NCI-H2196 treated with DMSO at 0.1 percent for 48 hours (cell line): ENCODE measurements around the gene RRAGA.
"Not testable (repeated sequence)": the region's sequence is repeated elsewhere in the genome, so short reads cannot be mapped to it uniquely, and the experiment has no call there.

Experiments
- DNase-seq: peaks from one replicate; lab custom pipeline; 2025; ENCODE audit not compliant: unreplicated experiment; lab: John Stamatoyannopoulos, UW

Gene RRAGA

GRCh38 chr9:19048966-19049916, at the start of gene RRAGA:
TSS of gene RRAGA (plus strand) at chr9:19049427. CDS start at chr9:19049660, 233 bp downstream.
- peak; percentile 93 for DNase-seq

GRCh38 chr9:19000133-19000532, 49.1 kb upstream of the RRAGA start:
- DNase-seq = no peak

- no peak for DNase-seq
These were observed 39.7 kb upstream of the RRAGA start for GRCh38 chr9:19009391-19009965.

- no peak for DNase-seq
These were observed 31.0 kb upstream of the RRAGA start for GRCh38 chr9:19018201-19018600.

GRCh38 chr9:19020886-19021455, 28.3 kb upstream of the RRAGA start:
- no peak for DNase-seq

GRCh38 chr9:19021649-19022048, 27.6 kb upstream of the RRAGA start:
- not testable (repeated sequence) for DNase-seq

- DNase-seq = no peak
These were observed 27.0 kb upstream of the RRAGA start for GRCh38 chr9:19022206-19022605.

- no peak for DNase-seq
These were observed 26.1 kb upstream of the RRAGA start for GRCh38 chr9:19023078-19023477.

- DNase-seq = no peak
These were observed 22.9 kb upstream of the RRAGA start for GRCh38 chr9:19026375-19026774.

GRCh38 chr9:19027825-19028224, 21.4 kb upstream of the RRAGA start:
- no peak for DNase-seq

GRCh38 chr9:19028835-19029451, 20.3 kb upstream of the RRAGA start:
- DNase-seq = peak; percentile 56

GRCh38 chr9:19030899-19031298, 18.3 kb upstream of the RRAGA start:
- DNase-seq = no peak

GRCh38 chr9:19032406-19032805, 16.8 kb upstream of the RRAGA start:
- no peak for DNase-seq

- DNase-seq = no peak
These were observed 16.2 kb upstream of the RRAGA start, which contains the start of gene SAXO1 for GRCh38 chr9:19033015-19033414. TSS of gene SAXO1 (minus strand) at chr9:19033209. CDS start at chr9:19032908, 301 bp downstream.

GRCh38 chr9:19036611-19037010, 12.6 kb upstream of the RRAGA start:
- DNase-seq = no peak

- DNase-seq = no peak
These were observed 850 bp downstream of the RRAGA start for GRCh38 chr9:19049917-19050636.

- no peak for DNase-seq
These were observed 1.7 kb downstream of the RRAGA start for GRCh38 chr9:19050637-19051591.

GRCh38 chr9:19057033-19057432, 7.8 kb downstream of the RRAGA start:
- no peak for DNase-seq

GRCh38 chr9:19074229-19074628, 25.0 kb downstream of the RRAGA start:
- no peak for DNase-seq

GRCh38 chr9:19074836-19075235, 25.6 kb downstream of the RRAGA start:
- DNase-seq = no peak
